Measurements from ENCODE around the gene BUD13.

GRCh38 chr11:116791002-116791812 lies 18.4 kb upstream of the BUD13 start:
- TF ChIP-seq CTCF (conservative IDR thresholded peaks at IDR 0.05; ENCODE audit: low read depth, low read length) (peak; percentile 99), EZH2 (IDR thresholded peaks at IDR 0.05; ENCODE audit: borderline replicate concordance, low read depth, low read length, poor library complexity, severe bottlenecking) (no peak)
